IMR-90 (cell line): Measurements from ENCODE around the gene TNS1. TPM values are rescaled to one million over a fixed set of nuclear protein-coding genes. Genes with fewer than 3 reads are reported as not detected.
A peak's percentile ranks its signal among the peaks of the same experiment; 100 is the strongest.

Source experiments
- ATAC-seq: fragments of 200-7000 bp; cut with Tn5 transposase; 2 replicates; pipeline ENCODE4 v1.9.1; 2020; ENCODE audit warnings: low read depth, mild to moderate bottlenecking, moderate library complexity
- BruUV-seq: library from RNA; stranded (reverse); fragments of 400-500 nt; replicated peaks from 2 replicates; lab custom pipeline; 2021; lab: Mats Ljungman, UMichigan
- CTCF ChIA-PET: fragments of 300-600 bp; formaldehyde crosslinking; extraction: SDS; loops from one replicate; lab custom pipeline; 2021; ENCODE audit warnings: antibody characterized with exemption; lab: Yijun Ruan, JAX
- POLR2A ChIA-PET: fragments of 300-600 bp; sonication (Branson Sonifier 250); formaldehyde crosslinking; loops from one replicate; lab custom pipeline; 2022; ENCODE audit warnings: antibody characterized with exemption; ENCODE audit not compliant: unreplicated experiment; lab: Charles Lee
- DNase-seq: peaks from one replicate; pipeline ENCODE4 v3.0.0; 2013
- H2AFZ ChIP-seq: replicated peaks from 2 replicates; pipeline ENCODE3; 2013; ENCODE audit warnings: low read length, mild to moderate bottlenecking; ENCODE audit not compliant: poor library complexity
- H2AK5ac ChIP-seq: 2 replicates; pipeline ENCODE4 v1.6.1; 2013; ENCODE audit warnings: low read depth, low read length, inconsistent platforms
- H2AK9ac ChIP-seq: replicated peaks from 2 replicates; pipeline ENCODE3; 2013; ENCODE audit warnings: mild to moderate bottlenecking, low read depth, low read length, moderate library complexity; ENCODE audit not compliant: poor library complexity
- H2BK120ac ChIP-seq: 2 replicates; pipeline ENCODE4 v1.6.1; 2013; ENCODE audit warnings: low read depth, low read length, inconsistent platforms
- H2BK15ac ChIP-seq: 3 replicates; pipeline ENCODE4 v1.6.1; 2013; ENCODE audit warnings: low read depth, low read length, inconsistent platforms
- H2BK20ac ChIP-seq: 2 replicates; pipeline ENCODE4 v1.6.1; 2013; ENCODE audit warnings: low read depth, mild to moderate bottlenecking, inconsistent platforms, low read length, moderate library complexity
- H2BK5ac ChIP-seq: 2 replicates; pipeline ENCODE4 v1.6.1; 2013; ENCODE audit warnings: mild to moderate bottlenecking, low read depth, low read length, inconsistent platforms; ENCODE audit not compliant: poor library complexity, severe bottlenecking
- H3K14ac ChIP-seq: replicated peaks from 2 replicates; pipeline ENCODE4 v1.6.1; 2013; ENCODE audit warnings: low read depth, low read length, inconsistent platforms
- H3K18ac ChIP-seq: 2 replicates; pipeline ENCODE4 v1.6.1; 2013; ENCODE audit warnings: low read depth, low read length, control low read depth
- H3K23ac ChIP-seq: 2 replicates; pipeline ENCODE4 v1.6.1; 2013; ENCODE audit warnings: low read depth, low read length, inconsistent platforms
- H3K27ac ChIP-seq: 2 replicates; pipeline ENCODE4 v1.5.1; 2013; ENCODE audit warnings: mild to moderate bottlenecking, control low read depth, low read length; ENCODE audit not compliant: insufficient read depth
- H3K27me3 ChIP-seq: 2 replicates; pipeline ENCODE4 v1.6.1; 2013; ENCODE audit warnings: low read length; ENCODE audit not compliant: control insufficient read depth, insufficient read depth
- H3K36me3 ChIP-seq: 2 replicates; pipeline ENCODE4 v1.6.1; 2013; ENCODE audit warnings: low read length, mixed read lengths; ENCODE audit not compliant: control insufficient read depth, insufficient read depth
- H3K4ac ChIP-seq: 2 replicates; pipeline ENCODE4 v1.6.1; 2013; ENCODE audit warnings: low read depth, low read length, inconsistent platforms
- H3K4me1 ChIP-seq: 2 replicates; pipeline ENCODE4 v1.6.1; 2013; ENCODE audit warnings: low read length, mixed read lengths; ENCODE audit not compliant: control insufficient read depth, insufficient read depth
- H3K4me2 ChIP-seq: 2 replicates; pipeline ENCODE4 v1.6.1; 2013; ENCODE audit warnings: low read depth, mild to moderate bottlenecking, control low read depth, low read length, moderate library complexity
- H3K4me3 ChIP-seq: 2 replicates; pipeline ENCODE4 v1.5.1; 2013; ENCODE audit warnings: low read depth, mild to moderate bottlenecking, control low read depth, low read length, moderate library complexity; ENCODE audit not compliant: insufficient read depth
- H3K56ac ChIP-seq: 2 replicates; pipeline ENCODE4 v1.6.1; 2013; ENCODE audit warnings: low read length, inconsistent platforms; ENCODE audit not compliant: insufficient read depth; ENCODE audit errors: extremely low read depth
- H3K79me1 ChIP-seq, 2 experiments: 2 replicates each; pipeline ENCODE4 v1.6.1; 2013; ENCODE audit warnings: low read length in 2 of 2, inconsistent platforms in 1 of 2, low read depth in 1 of 2
- H3K9ac ChIP-seq: 2 replicates; pipeline ENCODE4 v1.6.1; 2013; ENCODE audit warnings: low read depth, low read length, control low read depth
- H3K9me1 ChIP-seq: 2 replicates; pipeline ENCODE4 v1.6.1; 2013; ENCODE audit warnings: low read length, inconsistent platforms; ENCODE audit not compliant: insufficient read depth
- H3K9me3 ChIP-seq: 2 replicates; pipeline ENCODE4 v1.6.1; 2013; ENCODE audit warnings: low read length; ENCODE audit not compliant: control insufficient read depth, insufficient read depth
- H4K20me1 ChIP-seq: 2 replicates; pipeline ENCODE4 v1.6.1; 2013; ENCODE audit warnings: low read length, inconsistent platforms; ENCODE audit not compliant: insufficient read depth
- H4K5ac ChIP-seq: 2 replicates; pipeline ENCODE4 v1.6.1; 2013; ENCODE audit warnings: mild to moderate bottlenecking, low read depth, low read length, control low read depth
- H4K8ac ChIP-seq, 2 experiments: 2 replicates each; pipeline ENCODE4 v1.6.1; 2013; ENCODE audit warnings: low read depth in 2 of 2, low read length in 2 of 2, control low read depth in 1 of 2, inconsistent platforms in 1 of 2
- H4K91ac ChIP-seq: 2 replicates; pipeline ENCODE4 v1.6.1; 2013; ENCODE audit warnings: low read depth, low read length, inconsistent platforms; ENCODE audit not compliant: insufficient read depth
- NFE2L2 ChIP-seq: fragments of 150-350 bp; IDR thresholded peaks from 2 replicates; pipeline ENCODE4 v1.6.1; 2016; ENCODE audit warnings: low read depth, mild to moderate bottlenecking, low read length
- RAD21 ChIP-seq: IDR thresholded peaks from 2 replicates; pipeline ENCODE4 v1.6.1; 2012; ENCODE audit warnings: low read length, improper control_type of control experiment
- RCOR1 ChIP-seq: IDR thresholded peaks from 2 replicates; pipeline ENCODE4 v1.6.1; 2012; ENCODE audit warnings: mild to moderate bottlenecking, low read length, improper control_type of control experiment; ENCODE audit not compliant: insufficient replicate concordance
- WGBS, 2 experiments: methylation state at CpG; one replicate each; pipeline versions ENCODE4 v1.1.5 to v1.1.7; 2013; ENCODE audit warnings: missing lambda C conversion rate in 2 of 2; ENCODE audit not compliant: insufficient read length in 1 of 2; ENCODE audit errors: extremely low coverage in 2 of 2; 5-methylcytosine and 5-hydroxymethylcytosine counted together
- dilution Hi-C: fragments of 300-500 bp; cut with HindIII; formaldehyde crosslinking; loops from one replicate; pipeline ENCODE4 v1.14.3; 2018; ENCODE audit warnings: low sequenced_read_pairs; ENCODE audit not compliant: unreplicated experiment
- in situ Hi-C: fragments of 300-500 bp; cut with MboI; formaldehyde crosslinking; loops from 3 replicates; pipeline ENCODE4 v1.14.3; 2019; ENCODE audit warnings: low sequenced_read_pairs, inconsistent platforms, mixed read lengths
- intact Hi-C: fragments of 100-400 bp; cut with micrococcal nuclease; formaldehyde crosslinking; loops from 2 replicates; pipeline ENCODE4 v1.10.0; 2022
- polyA plus RNA-seq, 3 experiments: library from polyadenylated mRNA; depleted of rRNA; stranded (reverse); fragments of >200 nt; gene quantifications; 2 replicates each; pipeline ENCODE4 v1.2.3, GENCODE V29; 2012; ENCODE audit warnings: low replicate concordance in 1 of 3
- total RNA-seq: library from RNA; depleted of rRNA; stranded (reverse); fragments of >200 nt; gene quantifications from 2 replicates; pipeline ENCODE4 v1.2.3, GENCODE V29; 2012

Gene TNS1
- total and polyA plus RNA-seq, 2 of the 4 experiments (the other 2 are of a cell fraction), result 41.1 to 45.2 TPM

DNA sequence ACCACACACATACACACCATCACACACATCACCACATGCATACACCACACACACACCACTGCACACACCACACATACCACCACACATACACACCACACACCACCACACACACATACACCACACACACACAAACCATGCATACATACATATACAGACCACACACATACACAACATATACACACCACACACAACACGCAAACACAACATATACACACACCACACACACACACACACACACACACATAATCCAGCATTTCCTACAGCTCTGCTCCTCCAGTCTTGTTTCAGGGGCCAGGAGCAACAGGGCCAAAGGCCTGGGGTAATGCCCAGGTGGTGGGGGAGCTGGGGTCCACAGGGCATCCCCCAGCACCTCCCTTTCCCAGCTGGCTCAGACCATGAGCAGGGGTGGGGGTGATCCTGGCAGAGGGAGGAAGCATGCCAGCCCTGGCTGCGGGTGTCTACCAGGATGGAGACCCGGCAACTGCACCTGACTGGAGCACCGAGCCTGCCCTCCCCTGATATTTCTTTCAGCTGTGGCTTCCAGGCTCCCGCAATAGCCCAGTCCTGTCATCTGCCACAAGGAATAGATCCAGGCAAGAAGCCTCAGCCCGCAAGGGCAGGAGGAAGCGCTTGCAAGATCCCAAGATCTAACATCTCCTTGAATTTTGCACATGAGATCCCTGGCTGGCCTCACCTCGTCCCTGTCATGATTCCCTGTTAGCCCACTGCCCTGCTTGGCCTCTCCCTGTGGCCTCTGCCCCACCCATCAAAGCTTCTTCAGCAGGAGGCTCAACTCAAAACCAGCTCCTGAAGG is 196.9 kb downstream of the TNS1 start:
- no peak overlapping the region for H3K56ac ChIP-seq
- WGBS, 2 experiments, result 100% methylated on average over 4 of the region's 8 CpGs; no CpG with 5 or more reads in 1 of the 2 experiments
- H4K91ac ChIP-seq, result no peak overlapping the region
- no peak overlapping the region for H4K5ac ChIP-seq
- no peak overlapping the region for H3K4me3 ChIP-seq
- H3K4me1 ChIP-seq, result peaks cover 2% of the 10 kb centered on the region; the same call in 1 of the 2 replicates
- H3K4ac ChIP-seq, result no peak overlapping the region
- H3K18ac ChIP-seq, result no peak overlapping the region
- TF ChIP-seq NFE2L2, result no peak
- TF ChIP-seq RCOR1, result no peak
- TF ChIP-seq RAD21, result no peak
- no peak overlapping the region for H2AFZ ChIP-seq
- no peak for DNase-seq
- no peak overlapping the region for H3K4me2 ChIP-seq
- H3K14ac ChIP-seq, result no peak overlapping the region
- peaks cover 10% of the 10 kb centered on the region for H3K9me1 ChIP-seq
- peaks cover 71% of the 10 kb centered on the region for H3K36me3 ChIP-seq
- no peak overlapping the region for H2BK20ac ChIP-seq
- BruUV-seq, result no TSS peak
- dilution Hi-C loops (no loop called here), in situ Hi-C loops (no loop called here), intact Hi-C loops (no loop called here)
- peak overlapping the region; percentile 93 for H2BK5ac ChIP-seq
- no peak for ATAC-seq
- no peak overlapping the region for H3K9ac ChIP-seq
- no peaks in the 10 kb centered on the region for H3K9me3 ChIP-seq
- H2BK120ac ChIP-seq, result no peak overlapping the region
- H2AK9ac ChIP-seq, result no peak overlapping the region
- peak overlapping the region; percentile 43; the same call in 1 of the 2 replicates for H2AK5ac ChIP-seq
- 0 out of 2 replicates have a peak overlapping the region, but pooled peaks have one; percentile 4 for H3K23ac ChIP-seq
- no peak overlapping the region; a peak in 1 of 4 replicates for H4K8ac ChIP-seq
- POLR2A ChIA-PET, result no interaction called here
- H3K27me3 ChIP-seq, result no peaks in the 10 kb centered on the region
- peaks cover 12 to 19% of the 10 kb centered on the region in 2 experiments for H3K79me1 ChIP-seq
- H3K27ac ChIP-seq, result no peak overlapping the region
- CTCF ChIA-PET, result no interaction called here
- peaks cover 29% of the 10 kb centered on the region for H4K20me1 ChIP-seq
- H2BK15ac ChIP-seq, result no peak overlapping the region
